Measurements from ENCODE around the gene CAVIN4. TPM values are rescaled to one million over a fixed set of nuclear protein-coding genes. Genes with fewer than 3 reads are reported as not detected.

Gene CAVIN4
- total RNA-seq, 1 experiment from 2014 or later = 0.95 TPM

GRCh38 chr9:100580257-100580656 lies 2.4 kb downstream of the CAVIN4 start:
- H3K36me3 ChIP-seq (ENCODE audit: low read depth, low read length) = no peaks in the 10 kb centered on the region
- no peaks in the 10 kb centered on the region for H4K20me1 ChIP-seq (ENCODE audit: low read length)
- no TSS peak for BruUV-seq (replicated peaks)
- H3K9me3 ChIP-seq (ENCODE audit: low read length) = no peaks in the 10 kb centered on the region
- ATAC-seq = no peak
- H3K9ac ChIP-seq (ENCODE audit: low read length) = no peak overlapping the region
- ChIA-PET POLR2A (ENCODE audit: unreplicated experiment) (no interaction called here), CTCF (no interaction called here)
- intact Hi-C loops (cut with micrococcal nuclease) = no loop called here
- H3K27me3 ChIP-seq (ENCODE audit: low read length) = no peaks in the 10 kb centered on the region
- TF ChIP-seq CTCF (conservative IDR thresholded peaks at IDR 0.05; ENCODE audit: low read depth, low read length) (no peak), EZH2 (IDR thresholded peaks at IDR 0.05; ENCODE audit: low read length, unreplicated experiment) (no peak), EZH2phosphoT487 (IDR thresholded peaks at IDR 0.05; ENCODE audit: borderline replicate concordance, low read length) (no peak)
- no peak overlapping the region for H3K4me2 ChIP-seq (ENCODE audit: low read length)
- no peak overlapping the region for H2AFZ ChIP-seq (ENCODE audit: low read length)
- no peaks in the 10 kb centered on the region for H3K9me2 ChIP-seq (replicated peaks; ENCODE audit: low read length)
- no peaks in the 10 kb centered on the region for H3F3A ChIP-seq (ENCODE audit: low read length, unreplicated experiment)
- H3K4me3 ChIP-seq (ENCODE audit: low read length) = no peak overlapping the region
- no peak overlapping the region for H3K27ac ChIP-seq (ENCODE audit: low read length)
- peaks cover 16% of the 10 kb centered on the region for H3K4me1 ChIP-seq (ENCODE audit: insufficient read depth, low read length)
- H3K79me2 ChIP-seq (ENCODE audit: low read length) = no peaks in the 10 kb centered on the region
- DNase-seq = no peak

- DNase-seq = no peak
- intact Hi-C loops (cut with micrococcal nuclease) = no loop called here
These were observed 3.2 kb downstream of the CAVIN4 start for GRCh38 chr9:100581081-100581480.

More at GRCh38 chr9:100581081-100581480, 3.2 kb downstream of the CAVIN4 start:
- Histone ChIP-seq H3K9me2 (replicated peaks; ENCODE audit: low read length) (no peaks in the 10 kb centered on the region), H3K4me3 (ENCODE audit: low read length) (no peak overlapping the region), H3F3A (ENCODE audit: low read length, unreplicated experiment) (no peaks in the 10 kb centered on the region), H3K27ac (ENCODE audit: low read length) (no peak overlapping the region), H4K20me1 (ENCODE audit: low read length) (no peaks in the 10 kb centered on the region), H3K4me2 (ENCODE audit: low read length) (no peak overlapping the region), H3K36me3 (ENCODE audit: low read depth, low read length) (no peaks in the 10 kb centered on the region), H3K9me3 (ENCODE audit: low read length) (no peaks in the 10 kb centered on the region), H3K4me1 (ENCODE audit: insufficient read depth, low read length) (peaks cover 7% of the 10 kb centered on the region), H3K9ac (ENCODE audit: low read length) (no peak overlapping the region), H2AFZ (ENCODE audit: low read length) (no peak overlapping the region), H3K79me2 (ENCODE audit: low read length) (no peaks in the 10 kb centered on the region), H3K27me3 (ENCODE audit: low read length) (no peaks in the 10 kb centered on the region)
- no peak for ATAC-seq
- ChIA-PET CTCF (no interaction called here), POLR2A (ENCODE audit: unreplicated experiment) (no interaction called here)
- BruUV-seq (replicated peaks) = no TSS peak
- TF ChIP-seq EZH2phosphoT487 (IDR thresholded peaks at IDR 0.05; ENCODE audit: borderline replicate concordance, low read length) (no peak), EZH2 (IDR thresholded peaks at IDR 0.05; ENCODE audit: low read length, unreplicated experiment) (no peak), CTCF (conservative IDR thresholded peaks at IDR 0.05; ENCODE audit: low read depth, low read length) (no peak)
